Neural cell (in vitro differentiated cells): ENCODE results near the gene ISL2. TPM values are rescaled to one million over a fixed set of nuclear protein-coding genes. Genes with fewer than 3 reads are reported as not detected.

ENCODE experiments used
- H2AFZ ChIP-seq: fragments of 200-600, 300-800 bp; sonication (generic), shearing (Covaris generic); 2 replicates; pipeline ENCODE4 v1.6.0; 2014; ENCODE audit warnings: low read depth, mild to moderate bottlenecking, antibody characterized with exemption, low read length, moderate library complexity
- H3F3A ChIP-seq: fragments of 200-600 bp; shearing (Covaris generic); 2 replicates; pipeline ENCODE4 v1.6.1; 2016; ENCODE audit warnings: mild to moderate bottlenecking, moderate library complexity, mixed read lengths, antibody characterized with exemption, low read length; ENCODE audit not compliant: insufficient read depth, poor library complexity, severe bottlenecking
- H3K27ac ChIP-seq: fragments of 200-600, 300-800 bp; sonication (generic), shearing (Covaris generic); 2 replicates; pipeline ENCODE4 v1.5.1; 2014; ENCODE audit warnings: mild to moderate bottlenecking, low read length, moderate library complexity
- H3K27me3 ChIP-seq: fragments of 300-800, 200-600 bp; sonication (generic), shearing (Covaris generic); 2 replicates; pipeline ENCODE4 v1.6.0; 2014; ENCODE audit warnings: mild to moderate bottlenecking, low read depth, low read length, moderate library complexity; ENCODE audit not compliant: insufficient read depth
- H3K36me3 ChIP-seq: fragments of 300-800, 200-600 bp; sonication (generic), shearing (Covaris generic); 2 replicates; pipeline ENCODE4 v1.5.1; 2014; ENCODE audit warnings: mild to moderate bottlenecking, antibody characterized with exemption, low read length, moderate library complexity; ENCODE audit not compliant: insufficient read depth
- H3K4me2 ChIP-seq: fragments of 300-800, 200-600 bp; sonication (generic), shearing (Covaris generic); 2 replicates; pipeline ENCODE4 v1.6.0; 2014; ENCODE audit warnings: mild to moderate bottlenecking, low read length
- H3K4me3 ChIP-seq: fragments of 300-800, 200-600 bp; sonication (generic), shearing (Covaris generic); 2 replicates; pipeline ENCODE4 v1.5.1; 2014; ENCODE audit warnings: mild to moderate bottlenecking, low read length, moderate library complexity
- H3K79me2 ChIP-seq: fragments of 200-600 bp; shearing (Covaris generic); replicated peaks from 2 replicates; pipeline ENCODE4 v1.6.0; 2014; ENCODE audit warnings: mild to moderate bottlenecking, low read length, moderate library complexity; ENCODE audit not compliant: insufficient read depth
- H3K9ac ChIP-seq: fragments of 300-800, 200-600 bp; sonication (generic), shearing (Covaris generic); 2 replicates; pipeline ENCODE4 v1.6.1; 2016; ENCODE audit warnings: mild to moderate bottlenecking, low read length, mixed read lengths
- H3K9me2 ChIP-seq: fragments of 200-600 bp; shearing (Covaris generic); 2 replicates; pipeline ENCODE4 v1.6.1; 2016; ENCODE audit warnings: mild to moderate bottlenecking, low read length, mixed read lengths; ENCODE audit not compliant: insufficient read depth
- H3K9me3 ChIP-seq: fragments of 200-600, 300-800 bp; sonication (generic), shearing (Covaris generic); 2 replicates; pipeline ENCODE4 v1.6.1; 2016; ENCODE audit warnings: mild to moderate bottlenecking, mixed run types, low read length, moderate library complexity, mixed read lengths
- H4K20me1 ChIP-seq: fragments of 200-600 bp; shearing (Covaris generic); 2 replicates; pipeline ENCODE4 v1.6.1; 2016; ENCODE audit warnings: mild to moderate bottlenecking, mixed run types; ENCODE audit not compliant: insufficient read depth
- EP300 ChIP-seq: fragments of 450-650 bp; conservative IDR thresholded peaks from 2 replicates; pipeline ENCODE4 v1.6.1; 2014; ENCODE audit warnings: antibody characterized with exemption, mild to moderate bottlenecking, moderate library complexity; ENCODE audit not compliant: poor library complexity, severe bottlenecking
- EZH2 ChIP-seq: fragments of 200-600, 300-800 bp; shearing (Covaris generic), sonication (generic); IDR thresholded peaks from 2 replicates; pipeline ENCODE4 v1.6.1; 2014; ENCODE audit warnings: antibody characterized with exemption, low read length, borderline replicate concordance, mild to moderate bottlenecking; ENCODE audit not compliant: insufficient read depth, poor library complexity, severe bottlenecking
- MXI1 ChIP-seq: fragments of 450-650 bp; conservative IDR thresholded peaks from 2 replicates; pipeline ENCODE4 v1.6.1; 2014; ENCODE audit warnings: antibody characterized with exemption, mild to moderate bottlenecking; ENCODE audit not compliant: poor library complexity, severe bottlenecking
- POLR2AphosphoS5 ChIP-seq: IDR thresholded peaks from 2 replicates; pipeline ENCODE4 v1.6.1; 2012
- RAD21 ChIP-seq: fragments of 450-650 bp; conservative IDR thresholded peaks from 2 replicates; pipeline ENCODE4 v1.6.1; 2014; ENCODE audit warnings: antibody characterized with exemption, mild to moderate bottlenecking, moderate library complexity
- REST ChIP-seq: IDR thresholded peaks from 2 replicates; pipeline ENCODE4 v1.6.1; 2012; ENCODE audit warnings: borderline replicate concordance
- SMC3 ChIP-seq: fragments of 450-650 bp; conservative IDR thresholded peaks from 2 replicates; pipeline ENCODE4 v1.6.1; 2014; ENCODE audit warnings: antibody characterized with exemption, mild to moderate bottlenecking, moderate library complexity; ENCODE audit not compliant: poor library complexity
- TAF1 ChIP-seq: IDR thresholded peaks from 2 replicates; pipeline ENCODE4 v1.6.1; 2012; ENCODE audit warnings: low read depth
- polyA plus RNA-seq: library from polyadenylated mRNA; depleted of rRNA; stranded (reverse); fragments of >200 nt; gene quantifications from 2 replicates; pipeline ENCODE4 v1.2.3, GENCODE V29; 2014
- TF ChIP-seq, protein P1 (sequence below): fragments of 450-650 bp; IDR thresholded peaks from 2 replicates; pipeline ENCODE4 v1.5.1; 2014; ENCODE audit warnings: antibody characterized with exemption, mild to moderate bottlenecking, moderate library complexity; ENCODE audit not compliant: poor library complexity, severe bottlenecking

The ISL2 gene
- polyA plus RNA-seq, 1 donor from 2014 or later: not detected

- H3K27me3 ChIP-seq: peaks cover 59% of the 10 kb centered on the region
Measured at GRCh38 chr15:76333309-76333708, 3.3 kb upstream of the ISL2 start.

DNA sequence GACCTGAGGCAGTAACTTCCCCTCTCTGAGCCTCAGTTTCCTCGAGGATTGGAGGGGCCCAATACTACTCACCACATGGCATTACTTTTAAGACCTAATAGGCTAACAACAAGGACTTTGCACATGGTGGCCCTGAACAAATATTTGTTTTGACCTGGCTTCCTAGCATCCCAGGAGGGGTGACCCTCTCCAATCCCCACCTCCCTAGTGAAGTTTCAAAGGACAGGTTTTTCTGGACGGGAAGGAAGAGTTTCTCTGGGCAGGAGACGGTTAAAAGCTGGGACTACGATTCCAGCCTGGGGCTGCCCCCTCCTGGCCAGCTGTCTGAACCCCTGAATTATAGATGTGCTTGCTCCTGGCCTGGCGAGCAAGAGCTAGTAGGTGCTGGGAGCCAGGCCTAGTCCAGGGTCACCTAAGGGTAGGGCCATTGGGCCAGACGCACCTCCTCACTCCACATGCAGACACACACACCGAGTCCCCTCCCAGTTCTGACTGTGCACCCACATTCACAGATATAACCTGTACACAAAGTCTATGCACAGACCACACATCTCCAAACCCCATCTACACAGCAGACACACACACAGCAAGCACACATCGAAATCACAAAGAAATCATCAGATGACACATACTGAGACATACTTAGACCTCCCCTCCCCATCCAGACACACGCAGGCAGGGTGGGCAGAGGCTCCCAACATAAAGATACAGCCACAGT is 2.7 kb upstream of the ISL2 start:
- Histone ChIP-seq H3K9me2 (no peaks in the 10 kb centered on the region), H3K9ac (no peak overlapping the region), H2AFZ (no peak overlapping the region), H3K79me2 (no peaks in the 10 kb centered on the region), H3K4me2 (no peak overlapping the region), H3K27me3 (peaks cover 64% of the 10 kb centered on the region), H3F3A (no peaks in the 10 kb centered on the region), H3K27ac (no peak overlapping the region), H4K20me1 (no peaks in the 10 kb centered on the region), H3K9me3 (peaks cover 4% of the 10 kb centered on the region), H3K4me3 (no peak overlapping the region), H3K36me3 (no peaks in the 10 kb centered on the region)
- TF ChIP-seq, protein P1, sequence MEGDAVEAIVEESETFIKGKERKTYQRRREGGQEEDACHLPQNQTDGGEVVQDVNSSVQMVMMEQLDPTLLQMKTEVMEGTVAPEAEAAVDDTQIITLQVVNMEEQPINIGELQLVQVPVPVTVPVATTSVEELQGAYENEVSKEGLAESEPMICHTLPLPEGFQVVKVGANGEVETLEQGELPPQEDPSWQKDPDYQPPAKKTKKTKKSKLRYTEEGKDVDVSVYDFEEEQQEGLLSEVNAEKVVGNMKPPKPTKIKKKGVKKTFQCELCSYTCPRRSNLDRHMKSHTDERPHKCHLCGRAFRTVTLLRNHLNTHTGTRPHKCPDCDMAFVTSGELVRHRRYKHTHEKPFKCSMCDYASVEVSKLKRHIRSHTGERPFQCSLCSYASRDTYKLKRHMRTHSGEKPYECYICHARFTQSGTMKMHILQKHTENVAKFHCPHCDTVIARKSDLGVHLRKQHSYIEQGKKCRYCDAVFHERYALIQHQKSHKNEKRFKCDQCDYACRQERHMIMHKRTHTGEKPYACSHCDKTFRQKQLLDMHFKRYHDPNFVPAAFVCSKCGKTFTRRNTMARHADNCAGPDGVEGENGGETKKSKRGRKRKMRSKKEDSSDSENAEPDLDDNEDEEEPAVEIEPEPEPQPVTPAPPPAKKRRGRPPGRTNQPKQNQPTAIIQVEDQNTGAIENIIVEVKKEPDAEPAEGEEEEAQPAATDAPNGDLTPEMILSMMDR: no peak
- TF ChIP-seq SMC3 (no peak), RAD21 (no peak), EZH2 (no peak), MXI1 (no peak), REST (no peak), POLR2AphosphoS5 (no peak), EP300 (no peak), TAF1 (no peak)

More at GRCh38 chr15:76333309-76333708, 3.3 kb upstream of the ISL2 start:
- no peak overlapping the region for H3K4me2 ChIP-seq
- H3K27ac ChIP-seq: no peak overlapping the region
- no peak overlapping the region for H2AFZ ChIP-seq
- H3K36me3 ChIP-seq: no peaks in the 10 kb centered on the region
- no peaks in the 10 kb centered on the region for H3F3A ChIP-seq
- peaks cover 4% of the 10 kb centered on the region for H3K9me3 ChIP-seq
- TF ChIP-seq RAD21 (no peak), MXI1 (no peak), SMC3 (no peak), TAF1 (no peak)
- TF ChIP-seq, protein P1: no peak
- no peaks in the 10 kb centered on the region for H3K9me2 ChIP-seq
- no peaks in the 10 kb centered on the region for H3K79me2 ChIP-seq
- H3K4me3 ChIP-seq: no peak overlapping the region
- no peak overlapping the region for H3K9ac ChIP-seq
- H4K20me1 ChIP-seq: no peaks in the 10 kb centered on the region
